GM03348 (cell line): ENCODE results near the gene SCGB1C2.
"Not testable (repeated sequence)": the region's sequence is repeated elsewhere in the genome, so short reads cannot be mapped to it uniquely, and the experiment has no call there.

Source experiments
- DNase-seq: peaks from one replicate; pipeline ENCODE4 v3.0.0; 2012; ENCODE audit warnings: low spot score

SCGB1C2 gene

DNA sequence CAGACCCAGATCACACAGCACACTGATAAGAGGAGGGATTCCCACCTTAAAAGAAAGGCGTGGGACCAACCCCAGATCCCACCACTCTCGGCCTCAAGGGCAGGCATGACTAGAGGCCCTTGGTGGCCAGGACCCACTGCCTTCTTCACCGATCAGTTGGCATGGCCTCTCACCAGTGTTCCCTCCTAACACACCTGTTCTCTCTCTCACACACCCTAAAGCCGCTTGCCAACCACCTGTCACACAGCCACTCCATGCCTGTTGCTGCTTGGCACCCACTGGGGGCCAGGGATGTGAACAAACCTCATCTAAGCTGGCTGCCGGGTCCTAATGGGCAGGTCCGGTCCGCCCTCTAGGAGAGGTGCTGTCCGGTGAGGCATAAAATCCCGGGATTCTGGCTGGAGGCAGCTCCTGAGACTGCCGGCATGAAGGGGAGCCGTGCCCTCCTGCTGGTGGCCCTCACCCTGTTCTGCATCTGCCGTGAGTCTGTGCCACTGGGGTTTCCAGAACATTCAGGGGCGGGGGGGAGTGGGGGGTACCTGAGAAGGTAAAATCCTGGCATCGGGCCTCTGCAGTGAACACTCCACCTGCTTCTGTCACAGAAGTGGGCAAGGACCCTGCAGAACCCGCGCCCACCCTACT is at the start of gene SCGB1C2:
SCGB1C2 (plus strand) TSS at position 404 of the 642 bp plus-strand sequence; CDS start at position 426, 22 bp downstream.
- not testable (repeated sequence) for DNase-seq

DNA sequence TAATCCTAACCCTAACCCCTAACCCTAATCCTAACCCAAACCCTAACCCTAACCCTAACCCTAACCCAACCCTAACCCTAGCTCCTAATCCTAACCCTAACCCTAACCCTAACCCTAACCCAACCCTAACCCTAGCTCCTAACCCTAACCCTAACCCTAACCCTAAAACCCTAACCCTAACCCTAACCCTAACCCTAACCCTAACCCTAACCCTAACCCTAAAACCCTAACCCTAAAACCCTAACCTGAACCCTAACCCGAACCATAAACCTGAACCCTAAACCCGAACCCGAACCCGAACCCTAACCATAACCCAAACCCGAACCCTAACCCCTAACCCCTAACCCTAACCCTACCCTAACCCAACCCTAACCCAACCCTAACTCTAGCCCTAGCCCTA is 24.3 kb upstream of the SCGB1C2 start:
- not testable (repeated sequence) for DNase-seq

DNA sequence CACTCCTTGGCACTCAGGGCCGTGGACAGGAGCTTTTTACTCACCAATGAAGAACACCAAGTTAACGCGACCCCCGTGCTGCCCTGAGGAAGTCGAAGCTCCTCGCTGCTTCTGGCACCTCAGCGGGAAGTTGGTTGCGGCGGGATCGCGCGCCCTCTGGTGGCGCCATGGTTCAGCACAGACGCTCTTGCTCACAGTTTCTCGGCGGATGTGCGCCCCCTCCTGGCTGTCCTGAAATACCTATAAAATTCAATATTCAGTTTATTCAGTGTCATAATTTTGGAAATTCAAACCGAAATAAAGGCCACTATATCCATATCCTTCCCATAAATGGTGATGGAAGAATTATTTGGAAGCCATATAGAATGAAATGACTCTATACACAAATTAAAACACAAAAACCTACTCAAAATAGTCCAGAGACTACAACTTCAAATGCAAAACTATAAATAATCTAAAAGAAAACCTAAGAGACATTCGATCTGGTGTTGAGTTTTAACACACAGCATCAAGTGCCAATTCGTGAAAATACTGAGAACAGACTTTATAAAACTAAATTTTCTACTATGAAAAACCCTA is 18.9 kb upstream of the SCGB1C2 start:
- DNase-seq: not testable (repeated sequence)

DNA sequence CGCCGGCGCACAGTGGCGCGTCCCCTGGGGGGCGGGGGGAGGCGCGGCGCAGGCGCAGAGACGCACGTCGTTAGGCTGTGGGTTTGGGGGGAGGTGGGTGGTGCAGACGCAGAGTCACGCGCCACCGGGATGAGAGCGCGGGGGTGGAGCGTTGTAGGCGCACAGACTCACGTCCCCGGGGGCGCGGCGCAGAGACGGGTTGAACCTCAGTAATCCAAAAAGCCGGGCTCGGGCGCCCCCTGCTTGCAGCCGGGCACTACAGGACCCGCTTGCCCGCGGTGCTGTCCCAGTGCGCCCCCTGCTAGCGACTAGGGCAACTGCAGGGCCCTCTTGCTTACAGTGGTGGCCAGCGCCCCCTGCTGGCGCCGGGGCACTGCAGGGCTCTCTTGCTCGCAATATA is 3.4 kb upstream of the SCGB1C2 start:
- not testable (repeated sequence) for DNase-seq

DNA sequence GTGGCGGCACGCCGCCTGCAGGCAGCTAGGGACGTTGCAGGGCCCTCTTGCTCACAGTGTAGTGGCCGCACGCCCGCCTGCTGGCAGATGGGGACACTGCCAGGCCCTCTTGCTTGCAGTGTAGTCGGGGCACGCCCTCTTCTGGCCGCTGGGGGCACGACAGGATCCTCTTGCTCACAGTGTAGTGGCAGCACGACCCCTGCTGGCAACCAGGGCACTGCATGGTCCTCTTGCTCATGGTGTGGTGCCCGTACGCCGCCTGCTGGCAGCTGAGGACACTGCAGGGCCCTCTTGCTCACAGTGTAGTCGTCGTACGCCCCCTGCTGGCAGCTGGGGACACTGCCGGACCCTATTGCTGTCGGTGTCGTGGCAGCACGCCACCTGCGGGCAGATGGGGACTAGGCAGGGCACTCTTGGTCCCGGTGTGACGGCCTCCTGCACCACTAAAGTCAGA is 3.0 kb upstream of the SCGB1C2 start:
- not testable (repeated sequence) for DNase-seq

DNA sequence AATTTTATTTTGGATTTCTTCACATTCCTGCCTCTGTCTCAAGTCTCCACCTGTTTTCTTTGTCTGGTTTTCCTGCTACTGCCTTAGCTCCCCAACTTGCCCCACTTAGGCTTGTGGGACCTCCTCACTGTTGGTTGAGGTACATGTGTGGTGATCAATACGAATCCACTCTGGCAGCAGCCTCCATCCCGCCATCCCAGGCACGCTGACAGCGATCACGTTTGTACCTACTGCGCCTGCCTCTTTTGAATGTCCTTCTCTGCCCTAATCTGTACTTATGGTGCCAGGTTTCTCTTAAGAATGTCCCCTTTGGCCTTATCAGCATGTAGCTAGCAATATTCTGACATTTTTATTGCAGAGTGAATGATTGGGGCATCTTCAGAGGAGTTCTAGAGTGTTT is 2.3 kb upstream of the SCGB1C2 start:
- not testable (repeated sequence) for DNase-seq

DNA sequence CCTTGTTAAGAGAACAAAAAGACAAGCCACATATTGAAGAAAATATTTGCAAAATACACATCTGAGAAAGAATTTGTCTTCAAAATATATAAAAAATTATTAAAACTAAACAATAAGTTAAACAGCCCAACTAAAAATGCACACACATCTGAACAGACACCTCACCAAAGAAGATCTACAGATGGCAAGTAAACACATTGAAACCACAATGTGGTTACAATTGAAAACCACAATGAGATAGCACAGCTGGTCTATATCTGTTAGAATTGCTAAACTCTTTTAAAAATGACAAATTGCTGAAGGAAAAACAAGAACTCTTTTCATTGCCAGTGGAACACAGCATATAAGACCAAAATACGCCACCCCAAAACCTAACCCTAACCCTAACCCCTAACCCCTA is 1.5 kb upstream of the SCGB1C2 start:
- DNase-seq: not testable (repeated sequence)

DNA sequence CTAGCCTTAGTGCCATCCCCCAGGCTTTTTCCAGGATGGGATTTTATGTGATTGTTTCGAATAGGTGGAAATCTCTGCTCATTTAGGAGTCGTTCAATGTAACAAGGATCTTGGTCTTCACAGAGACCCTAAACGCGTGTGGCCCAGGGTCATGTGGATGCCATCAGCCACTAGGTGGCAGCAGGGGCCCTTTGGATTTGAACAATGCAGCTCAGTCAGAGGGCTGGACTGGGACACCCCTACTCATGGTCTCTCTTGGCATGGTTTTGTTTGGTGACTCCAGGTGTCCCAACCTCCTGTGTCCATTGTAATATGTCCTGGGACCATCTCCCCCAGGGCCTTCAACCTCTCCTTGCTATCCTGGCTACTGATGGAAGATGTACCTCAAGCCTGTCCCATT is 838 bp upstream of the SCGB1C2 start:
- not testable (repeated sequence) for DNase-seq

DNA sequence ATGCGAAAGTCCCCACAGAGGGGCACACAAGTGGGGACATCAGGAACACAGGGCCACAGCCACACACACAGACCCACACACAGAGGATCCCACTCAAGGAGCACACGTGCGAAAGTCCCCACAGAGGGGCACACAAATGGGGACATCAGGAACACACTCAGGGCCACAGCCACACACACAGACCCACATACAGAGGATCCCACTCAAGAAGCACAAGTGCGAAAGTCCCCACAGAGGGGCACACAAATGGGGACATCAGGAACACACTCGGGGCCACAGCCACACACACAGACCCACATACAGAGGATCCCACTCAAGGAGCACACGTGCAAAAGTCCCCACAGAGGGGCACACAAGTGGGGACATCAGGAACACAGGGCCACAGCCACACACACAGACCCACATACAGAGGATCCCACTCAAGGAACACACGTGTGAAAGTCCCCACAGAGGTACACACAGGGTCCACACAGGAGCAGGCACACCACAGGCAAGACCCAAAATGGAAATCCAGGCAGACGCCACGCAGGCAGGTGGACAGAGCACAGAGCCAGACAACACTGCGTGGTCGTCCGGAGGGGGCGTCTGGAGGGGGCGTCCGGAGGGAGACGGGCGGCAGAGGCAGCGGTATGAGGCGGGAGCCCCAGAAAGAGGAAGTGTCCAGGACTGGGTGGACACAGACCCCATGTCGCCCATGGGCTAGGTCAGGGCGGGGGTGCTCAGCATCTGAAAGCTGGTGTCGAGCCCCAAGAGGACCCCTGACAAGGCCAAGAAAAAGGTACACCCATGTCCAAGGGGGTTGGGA is 2.2 kb downstream of the SCGB1C2 start:
- DNase-seq: not testable (repeated sequence)

DNA sequence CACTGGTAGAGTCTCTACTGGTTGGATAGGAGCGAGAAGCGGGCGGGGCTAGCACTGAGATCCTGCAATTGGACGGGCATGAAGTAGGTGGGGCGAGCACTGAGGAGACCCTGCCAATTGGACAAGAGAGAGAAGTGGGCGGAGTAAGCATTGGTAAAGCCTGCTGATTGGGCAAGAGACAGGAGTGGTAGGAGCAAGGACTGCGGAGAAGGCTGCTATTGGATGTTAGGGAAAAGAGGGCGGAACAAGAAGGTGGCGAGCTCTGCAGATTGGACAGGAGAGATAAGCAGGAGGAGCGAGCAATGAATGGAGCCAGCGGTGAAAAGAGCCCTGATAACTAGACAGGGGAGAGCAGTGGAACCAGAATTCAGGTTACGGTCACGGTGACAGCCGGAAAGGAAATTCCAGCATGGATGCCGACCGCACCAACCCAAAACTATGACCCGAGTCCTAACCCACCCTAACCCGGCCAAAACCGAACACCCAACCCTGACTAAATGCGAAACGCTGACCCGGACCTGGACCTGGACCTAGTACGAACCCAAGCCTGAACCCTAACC is 4.8 kb downstream of the SCGB1C2 start:
- DNase-seq: peak; percentile 33

DNA sequence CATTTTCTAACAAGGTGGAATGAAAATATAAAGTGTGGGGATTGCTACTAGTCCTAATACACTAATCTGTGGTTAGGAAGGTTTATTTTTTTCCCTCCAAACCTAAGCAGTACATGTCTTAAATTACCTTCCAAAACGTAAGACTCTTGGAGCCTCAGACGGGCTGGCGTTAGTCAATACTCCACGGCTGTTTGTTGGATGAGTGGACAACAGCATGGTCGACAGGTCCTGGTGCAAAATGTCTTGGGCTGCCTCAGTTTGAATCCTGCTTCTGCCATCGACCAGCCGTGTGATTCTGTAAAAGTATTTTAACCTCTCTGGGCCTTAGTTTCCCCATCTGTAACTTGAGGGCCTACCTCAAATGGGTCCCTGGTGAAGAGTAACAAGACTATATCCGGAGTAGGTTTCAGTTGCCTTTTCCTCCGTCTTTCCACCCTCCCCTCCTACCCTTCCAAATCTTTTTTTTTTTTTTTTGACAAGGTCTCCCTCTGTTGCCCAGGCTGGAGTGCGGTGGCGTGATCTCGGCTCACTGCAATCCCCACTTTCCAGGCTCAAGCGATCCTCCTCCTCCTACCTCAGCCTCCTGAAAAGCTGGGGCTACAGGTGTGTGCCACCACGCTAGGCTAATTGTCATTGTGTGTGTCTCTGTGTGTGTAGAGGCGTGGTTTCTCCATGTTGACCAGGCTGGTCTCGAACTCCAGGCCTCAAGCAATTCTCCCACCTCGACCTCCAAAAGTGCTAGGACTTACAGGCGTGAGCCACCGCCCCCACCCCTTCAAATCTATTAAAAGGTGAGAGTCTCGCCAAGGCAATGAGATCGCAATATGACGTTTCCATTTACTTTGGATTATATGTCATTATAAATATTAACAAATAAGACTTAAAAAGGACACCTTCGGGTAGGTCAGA is 5.8 kb downstream of the SCGB1C2 start:
- no peak for DNase-seq

DNA sequence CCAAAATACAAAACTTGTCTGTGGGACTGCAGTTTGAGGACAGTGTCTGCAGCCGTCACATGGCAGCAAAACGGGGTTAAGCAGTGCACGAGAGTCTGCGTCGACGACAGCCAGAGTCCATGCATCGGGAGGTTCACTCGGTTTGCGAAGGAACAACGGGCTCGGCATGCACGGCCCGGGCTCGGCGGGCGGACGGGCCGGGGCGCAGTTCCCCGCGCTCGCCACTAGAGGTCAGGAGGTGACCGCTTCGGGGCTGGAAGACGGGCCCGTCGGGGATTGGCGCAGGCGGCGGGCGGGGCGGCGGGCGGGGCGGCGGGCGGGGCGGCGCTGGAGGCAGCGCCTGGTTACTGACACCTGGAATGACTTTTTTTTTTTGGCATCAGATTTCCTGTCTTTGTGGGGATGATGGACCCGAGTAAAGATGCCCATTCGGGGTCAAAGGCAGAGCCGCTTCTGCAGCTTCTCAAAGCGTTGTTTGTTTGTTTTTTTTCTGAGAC is 6.5 kb downstream of the SCGB1C2 start:
- peak; percentile 96 for DNase-seq

DNA sequence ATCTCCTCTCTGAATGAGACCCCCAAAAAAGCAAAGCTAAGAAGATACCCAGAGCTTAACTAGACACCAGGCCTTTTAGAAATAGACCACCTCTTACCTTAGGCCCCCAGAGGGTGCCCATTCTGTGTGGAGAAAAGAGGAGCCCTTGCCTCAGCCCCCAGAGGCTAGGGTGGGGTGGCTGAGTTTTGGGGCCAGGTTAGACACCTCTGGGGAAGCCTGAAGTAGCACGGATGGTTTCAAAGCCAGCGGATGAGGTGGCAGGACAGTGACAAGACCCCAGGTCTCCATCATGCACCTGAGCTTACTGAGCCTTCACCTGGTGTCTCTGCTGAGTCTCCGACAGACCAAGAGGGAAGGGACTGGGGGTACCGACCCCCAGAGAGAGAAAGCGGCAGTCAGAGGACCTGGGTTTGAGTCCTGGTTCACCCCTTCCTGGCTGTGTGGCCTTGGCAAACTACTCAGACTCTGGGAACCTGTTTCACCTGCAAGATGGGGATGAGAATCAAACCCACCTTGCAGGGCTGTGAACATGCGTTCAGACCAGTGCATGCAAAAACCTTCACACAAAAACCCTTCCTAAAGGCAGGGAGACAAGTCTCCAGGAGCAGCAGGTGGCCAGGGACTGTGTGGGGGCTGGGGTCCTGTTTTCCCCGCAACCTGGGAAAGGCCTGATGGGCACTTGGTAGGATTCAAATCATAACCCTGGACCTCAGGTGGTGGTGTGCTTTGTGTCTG is 7.7 kb downstream of the SCGB1C2 start:
- DNase-seq: no peak

DNA sequence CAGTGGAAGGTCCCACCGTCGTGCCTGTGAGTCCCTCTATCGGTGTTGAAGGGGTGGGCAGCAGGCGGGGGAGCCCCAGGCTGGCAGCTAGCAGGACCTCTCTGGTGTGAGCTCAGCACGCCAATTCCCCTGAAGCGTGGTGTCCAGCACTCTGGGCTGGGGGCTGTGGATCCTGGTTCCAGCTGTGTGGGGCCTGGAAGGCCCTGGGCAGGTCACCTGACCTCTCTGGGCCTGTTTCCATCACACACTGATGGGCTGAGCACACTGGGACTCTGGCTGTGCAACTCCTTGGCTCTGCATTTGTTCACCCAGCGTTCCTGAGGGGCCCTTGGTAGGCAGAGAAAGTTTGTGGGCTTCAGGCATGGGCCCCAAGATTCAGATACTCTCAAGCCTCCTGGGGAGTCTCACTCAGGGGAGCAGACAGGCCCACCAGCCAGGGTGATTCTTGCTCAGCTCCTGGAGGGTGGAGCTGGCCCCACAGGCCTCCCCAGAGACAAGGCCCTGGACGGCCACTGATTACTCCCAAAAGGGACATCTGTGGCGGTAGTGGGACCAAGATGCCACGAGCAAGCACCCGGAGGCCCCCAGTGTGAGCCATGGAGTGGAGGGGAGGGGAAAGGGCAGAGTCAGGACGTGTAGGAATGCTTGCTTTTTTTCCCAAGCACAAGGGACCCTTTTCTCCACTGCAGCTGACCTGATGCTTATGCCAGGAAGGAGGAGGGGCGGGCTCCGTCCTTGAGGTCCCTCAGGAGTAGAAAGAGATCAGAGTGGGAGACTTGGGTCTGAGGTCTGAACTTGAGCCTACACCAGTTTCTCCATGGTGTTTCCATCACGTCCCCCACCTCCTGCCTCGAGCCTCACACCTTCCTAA is 8.5 kb downstream of the SCGB1C2 start:
- DNase-seq: no peak

DNA sequence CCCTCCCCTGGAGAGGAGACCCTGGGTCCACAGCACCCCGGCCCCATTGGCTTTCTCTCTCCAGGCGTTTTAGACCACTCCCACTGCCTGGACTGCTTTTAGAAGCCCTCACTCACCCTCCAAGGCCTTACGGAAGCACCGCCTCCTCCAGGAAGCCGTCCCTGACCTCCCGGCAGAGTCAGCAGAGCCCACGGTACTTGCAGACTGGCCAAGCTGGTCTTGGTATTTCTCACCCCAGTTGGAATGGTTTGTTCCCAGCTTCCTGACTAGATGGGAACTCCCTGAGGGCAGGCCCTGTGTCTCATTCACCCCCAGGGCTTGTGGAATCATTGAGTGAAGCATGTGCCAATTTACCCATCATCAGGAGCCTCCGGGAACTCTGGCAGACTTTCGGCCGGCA is 9.2 kb downstream of the SCGB1C2 start:
- no peak for DNase-seq

DNA sequence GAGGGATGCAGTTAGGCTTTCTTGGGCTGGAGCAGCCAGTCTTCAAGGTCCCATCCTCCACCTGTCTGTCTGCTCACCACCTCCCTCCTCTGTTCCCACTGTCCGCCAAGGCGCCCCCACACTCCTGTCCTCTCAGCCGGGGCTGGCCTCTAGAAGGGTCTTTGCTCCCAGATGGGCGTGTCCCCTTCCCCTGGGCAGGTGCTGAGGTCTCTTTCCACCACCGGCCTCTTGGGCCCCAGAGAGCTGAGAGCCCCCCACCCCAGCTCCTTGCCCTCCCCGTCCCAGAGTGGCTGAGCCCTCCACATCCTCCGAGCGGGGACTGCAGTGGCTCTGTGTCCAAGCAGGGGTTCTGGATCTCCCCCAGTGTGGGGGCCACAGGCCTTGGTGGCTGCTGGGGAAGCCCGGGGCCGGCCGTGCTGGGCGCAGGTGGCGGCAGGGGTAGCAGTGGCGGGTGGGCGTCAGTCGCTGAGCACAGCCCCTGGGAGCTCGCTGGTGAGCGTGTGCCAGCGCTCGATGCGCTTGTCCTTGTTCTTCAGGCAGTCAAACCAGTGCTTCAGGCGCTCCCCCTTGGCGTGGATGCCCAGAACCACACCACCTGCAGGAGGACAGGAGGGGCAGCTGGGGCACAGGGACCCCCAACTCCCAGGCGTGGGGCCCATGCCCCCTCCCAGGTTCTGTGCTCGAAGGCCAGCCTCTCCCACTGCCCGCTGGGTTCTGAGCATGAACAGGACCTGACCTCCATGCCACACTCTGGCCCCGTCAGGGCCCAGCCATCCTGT is 9.8 kb downstream of the SCGB1C2 start:
- no peak for DNase-seq

DNA sequence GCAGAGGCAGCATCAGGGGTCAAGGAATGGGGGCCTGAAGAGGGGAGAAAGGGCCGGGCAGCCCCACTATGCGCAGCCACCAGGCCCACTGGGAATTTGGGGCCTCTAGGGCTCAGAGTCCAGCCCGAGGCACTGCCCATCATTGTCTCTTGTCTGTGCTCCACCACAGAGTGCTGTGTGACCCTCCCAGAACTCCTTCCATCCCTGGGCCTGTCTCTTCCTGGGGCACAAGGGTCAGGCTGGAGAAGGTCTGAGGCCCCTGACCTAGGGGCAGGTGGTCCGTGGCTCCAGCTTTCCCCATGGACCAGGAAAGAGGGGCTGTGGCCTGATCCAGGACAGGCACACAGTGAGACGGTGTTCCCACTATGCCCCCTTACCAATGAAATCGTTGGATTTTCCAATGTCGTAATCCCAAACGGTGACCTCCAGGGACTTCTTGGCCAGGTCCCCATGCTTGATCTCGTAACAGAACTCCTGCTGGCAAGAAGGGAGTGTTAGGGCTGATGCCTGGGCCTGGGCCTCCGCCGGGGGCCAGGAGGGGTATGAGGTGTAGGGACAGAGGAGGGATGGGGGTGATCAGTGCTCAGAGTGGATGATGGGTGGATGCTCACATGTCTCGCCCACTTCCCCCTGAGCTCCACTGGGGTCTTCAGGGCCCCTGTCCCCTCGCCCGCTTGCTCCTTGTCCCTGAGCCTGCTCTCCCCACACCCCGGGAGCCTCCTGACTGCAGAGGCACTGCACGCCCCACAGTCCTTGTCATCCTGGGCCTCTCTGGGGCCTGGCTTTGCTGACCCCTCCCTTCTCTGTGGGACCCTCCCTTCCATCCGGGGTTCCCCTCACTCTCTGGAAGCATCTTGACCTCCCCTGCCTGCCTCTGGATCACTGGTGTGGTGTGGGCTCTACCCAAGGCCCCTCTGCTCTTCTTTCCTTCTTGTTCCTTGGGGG is 10.7 kb downstream of the SCGB1C2 start:
- no peak for DNase-seq

DNA sequence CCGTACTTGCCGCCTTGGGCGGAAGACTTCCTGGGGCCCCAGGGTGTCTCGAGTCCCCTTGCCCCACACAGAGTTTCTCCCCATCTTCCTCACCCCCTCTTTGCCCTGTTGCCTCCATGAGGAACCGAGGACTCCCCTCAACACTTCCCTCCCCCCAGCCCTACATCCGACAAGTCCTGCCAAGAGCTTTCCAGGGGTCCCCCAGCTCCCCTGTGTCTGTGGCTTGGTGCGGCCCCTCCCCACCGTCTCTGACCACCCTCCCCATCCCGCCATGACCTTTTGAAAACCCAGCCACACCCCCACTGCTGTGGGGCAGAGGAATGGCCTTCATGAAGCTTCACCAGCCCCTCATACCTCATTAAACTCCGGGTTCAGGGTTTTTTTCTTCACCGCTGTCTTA is 11.4 kb downstream of the SCGB1C2 start:
- DNase-seq: no peak
